Upper lobe of left lung (tissue), 4 donors: ENCODE results near the gene ACSS2.

Source experiments
- CTCF ChIP-seq, 6 experiments: fragments of 450-650 bp in 4 of 6; fragments of 200-600 bp in 2 of 6; sonication (generic) in 2 of 6; IDR thresholded peaks; one replicate each; pipeline ENCODE4 v1.5.1; 2016 to 2019; ENCODE audit warnings: antibody characterized with exemption in 6 of 6
- POLR2A ChIP-seq, 4 donors: fragments of 450-650 bp; IDR thresholded peaks; one replicate each; pipeline ENCODE4 v1.5.1; 2016 to 2017; ENCODE audit warnings: antibody characterized with exemption in 4 of 4, mild to moderate bottlenecking in 2 of 4
- POLR2AphosphoS5 ChIP-seq, 2 donors: sonication (generic); formaldehyde crosslinking; IDR thresholded peaks; one replicate each; pipeline ENCODE4 v1.5.1; 2017; ENCODE audit warnings: antibody characterized with exemption in 2 of 2

- no peak for TF ChIP-seq CTCF (IDR thresholded peaks at IDR 0.05)
- TF ChIP-seq POLR2A (IDR thresholded peaks at IDR 0.05): no peak
- no peak for TF ChIP-seq POLR2AphosphoS5 (IDR thresholded peaks at IDR 0.05)
These were observed 70.2 kb downstream of the ACSS2 start for GRCh38 chr20:34946661-34947060.
